Stimulated activated CD8-positive, alpha-beta memory T cell treated with anti-CD3 and anti-CD28 coated beads, Interleukin-12 subunit alpha, Interleukin-12 subunit beta, amount 100 ng/mL, for 24 hours (primary cell): ENCODE results near the gene RBM20.
"Not testable (repeated sequence)": the region's sequence is repeated elsewhere in the genome, so short reads cannot be mapped to it uniquely, and the experiment has no call there.

Source experiments
- DNase-seq: peaks from one replicate; pipeline ENCODE4 v3.0.0-alpha.2; 2020; ENCODE audit errors: extremely low read depth

RBM20 gene

GRCh38 chr10:110705596-110705995, 61.5 kb downstream of the RBM20 start:
- DNase-seq, result not testable (repeated sequence)

- DNase-seq, result no peak
Observed at GRCh38 chr10:110706690-110707098, 62.6 kb downstream of the RBM20 start.

GRCh38 chr10:110708776-110709443, 64.8 kb downstream of the RBM20 start:
- DNase-seq, result no peak

GRCh38 chr10:110709444-110709828, 65.3 kb downstream of the RBM20 start:
- no peak for DNase-seq

GRCh38 chr10:110709964-110710587, 65.9 kb downstream of the RBM20 start:
- DNase-seq, result no peak

- no peak for DNase-seq
Observed at GRCh38 chr10:110710621-110711020, 66.5 kb downstream of the RBM20 start.

GRCh38 chr10:110711382-110711781, 67.2 kb downstream of the RBM20 start:
- no peak for DNase-seq

- no peak for DNase-seq
Observed at GRCh38 chr10:110714356-110714755, 70.2 kb downstream of the RBM20 start.

- no peak for DNase-seq
Observed at GRCh38 chr10:110717781-110718589, 73.8 kb downstream of the RBM20 start.

GRCh38 chr10:110721406-110722038, 77.4 kb downstream of the RBM20 start:
- no peak for DNase-seq

- no peak for DNase-seq
Observed at GRCh38 chr10:110723224-110723891, 79.2 kb downstream of the RBM20 start.

GRCh38 chr10:110724116-110724921, 80.2 kb downstream of the RBM20 start:
- DNase-seq, result no peak

- DNase-seq, result no peak
Observed at GRCh38 chr10:110724937-110725336, 80.8 kb downstream of the RBM20 start.

GRCh38 chr10:110725801-110726630, 81.9 kb downstream of the RBM20 start:
- no peak for DNase-seq

- DNase-seq, result not testable (repeated sequence)
Observed at GRCh38 chr10:110727785-110728184, 83.6 kb downstream of the RBM20 start.

GRCh38 chr10:110730345-110731050, 86.4 kb downstream of the RBM20 start:
- no peak for DNase-seq

- no peak for DNase-seq
Observed at GRCh38 chr10:110733218-110733952, 89.2 kb downstream of the RBM20 start.

GRCh38 chr10:110735620-110736027, 91.5 kb downstream of the RBM20 start:
- no peak for DNase-seq
